Measurements from ENCODE around the gene RHOG. TPM values are rescaled to one million over a fixed set of nuclear protein-coding genes. Genes with fewer than 3 reads are reported as not detected.
"Not testable (repeated sequence)": the region's sequence is repeated elsewhere in the genome, so short reads cannot be mapped to it uniquely, and the experiment has no call there.

The RHOG gene
- total and polyA plus RNA-seq, 9 donors, result 23.3 to 49.2 (median 39.6) TPM

- peaks cover 5% of the 10 kb centered on the region for H3K4me1 ChIP-seq (ENCODE audit: insufficient read depth)
- H3K27me3 ChIP-seq, result no peaks in the 10 kb centered on the region
- TF ChIP-seq POLR2A (IDR thresholded peaks at IDR 0.05), result no peak
- TF ChIP-seq, protein P1, sequence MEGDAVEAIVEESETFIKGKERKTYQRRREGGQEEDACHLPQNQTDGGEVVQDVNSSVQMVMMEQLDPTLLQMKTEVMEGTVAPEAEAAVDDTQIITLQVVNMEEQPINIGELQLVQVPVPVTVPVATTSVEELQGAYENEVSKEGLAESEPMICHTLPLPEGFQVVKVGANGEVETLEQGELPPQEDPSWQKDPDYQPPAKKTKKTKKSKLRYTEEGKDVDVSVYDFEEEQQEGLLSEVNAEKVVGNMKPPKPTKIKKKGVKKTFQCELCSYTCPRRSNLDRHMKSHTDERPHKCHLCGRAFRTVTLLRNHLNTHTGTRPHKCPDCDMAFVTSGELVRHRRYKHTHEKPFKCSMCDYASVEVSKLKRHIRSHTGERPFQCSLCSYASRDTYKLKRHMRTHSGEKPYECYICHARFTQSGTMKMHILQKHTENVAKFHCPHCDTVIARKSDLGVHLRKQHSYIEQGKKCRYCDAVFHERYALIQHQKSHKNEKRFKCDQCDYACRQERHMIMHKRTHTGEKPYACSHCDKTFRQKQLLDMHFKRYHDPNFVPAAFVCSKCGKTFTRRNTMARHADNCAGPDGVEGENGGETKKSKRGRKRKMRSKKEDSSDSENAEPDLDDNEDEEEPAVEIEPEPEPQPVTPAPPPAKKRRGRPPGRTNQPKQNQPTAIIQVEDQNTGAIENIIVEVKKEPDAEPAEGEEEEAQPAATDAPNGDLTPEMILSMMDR (IDR thresholded peaks at IDR 0.05), result no peak
- no peak for TF ChIP-seq EP300 (IDR thresholded peaks at IDR 0.05)
- WGBS, 3 donors, result 0 to 1% (median 0%) methylated on average over 24 to 26 of the region's 26 CpGs
- intact Hi-C loops (cut with DNase I), result loop anchor here in 3 of 4 donors (5.0 to 10.0 kb wide), 3 partner anchors 40 to 48 kb away; partner anchors contain the start of gene RHOG (in 2 of the 3)
- H3K4me3 ChIP-seq, result peak overlapping the region; percentile 99
- peak overlapping the region; percentile 91 to 93 for H3K27ac ChIP-seq
- H3K9me3 ChIP-seq, result no peaks in the 10 kb centered on the region
- DNase-seq, result no peak
- H3K36me3 ChIP-seq, result no peaks in the 10 kb centered on the region
Measured at GRCh38 chr11:3796801-3797328, 43.9 kb downstream of the RHOG start.

GRCh38 chr11:3796346-3796745, 44.4 kb downstream of the RHOG start:
- TF ChIP-seq, protein P1 (IDR thresholded peaks at IDR 0.05), result no peak
- TF ChIP-seq EP300 (IDR thresholded peaks at IDR 0.05), result no peak
- TF ChIP-seq POLR2A (IDR thresholded peaks at IDR 0.05), result no peak
- Histone ChIP-seq H3K36me3 (no peaks in the 10 kb centered on the region), H3K27ac (peak overlapping the region; percentile 91 to 93), H3K9me3 (no peaks in the 10 kb centered on the region), H3K27me3 (no peaks in the 10 kb centered on the region), H3K4me3 (peak overlapping the region; percentile 99), H3K4me1 (ENCODE audit: insufficient read depth) (peaks cover 5% of the 10 kb centered on the region)
- DNase-seq, result no peak
- WGBS, 3 donors, result 2 to 11% (median 2%) methylated on average over 14 of the region's 14 CpGs
- intact Hi-C loops (cut with DNase I), result loop anchor here in 3 of 4 donors (5.0 to 10.0 kb wide), 3 partner anchors 41 to 48 kb away; partner anchors contain the start of gene RHOG (in 2 of the 3)

DNA sequence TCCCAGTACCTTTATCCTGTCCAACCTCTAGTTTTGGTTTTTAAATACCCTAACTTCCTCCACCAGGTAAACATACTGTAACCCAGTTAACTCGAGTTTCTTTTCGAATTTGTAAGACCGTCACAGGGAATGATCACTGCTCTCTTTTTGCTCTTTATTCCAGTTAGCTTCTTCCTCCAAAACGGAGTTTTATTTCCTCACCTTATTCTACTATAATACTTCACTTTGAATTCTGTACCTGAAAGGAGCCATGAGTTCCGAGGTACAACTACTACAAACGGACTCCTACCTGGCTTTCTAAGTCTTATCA, 44.8 kb downstream of the RHOG start:
- 20 to 38% (median 20%) methylated on average over 6 of the region's 6 CpGs for WGBS, 3 donors
- TF ChIP-seq EP300 (IDR thresholded peaks at IDR 0.05) (no peak), POLR2A (IDR thresholded peaks at IDR 0.05) (no peak)
- TF ChIP-seq, protein P1 (IDR thresholded peaks at IDR 0.05), result no peak
- H3K27ac ChIP-seq, result peak overlapping the region in 1 of 2 donors; percentile 93
- DNase-seq, result no peak
- no peaks in the 10 kb centered on the region for H3K9me3 ChIP-seq
- H3K4me3 ChIP-seq, result peak overlapping the region; percentile 99
- H3K4me1 ChIP-seq (ENCODE audit: insufficient read depth), result peaks cover 5% of the 10 kb centered on the region
- no peaks in the 10 kb centered on the region for H3K36me3 ChIP-seq
- intact Hi-C loops (cut with DNase I), result loop anchor here in 3 of 4 donors (5.0 to 10.0 kb wide), 3 partner anchors 41 to 49 kb away; partner anchors contain the start of gene RHOG (in 2 of the 3)
- H3K27me3 ChIP-seq, result no peaks in the 10 kb centered on the region

DNA sequence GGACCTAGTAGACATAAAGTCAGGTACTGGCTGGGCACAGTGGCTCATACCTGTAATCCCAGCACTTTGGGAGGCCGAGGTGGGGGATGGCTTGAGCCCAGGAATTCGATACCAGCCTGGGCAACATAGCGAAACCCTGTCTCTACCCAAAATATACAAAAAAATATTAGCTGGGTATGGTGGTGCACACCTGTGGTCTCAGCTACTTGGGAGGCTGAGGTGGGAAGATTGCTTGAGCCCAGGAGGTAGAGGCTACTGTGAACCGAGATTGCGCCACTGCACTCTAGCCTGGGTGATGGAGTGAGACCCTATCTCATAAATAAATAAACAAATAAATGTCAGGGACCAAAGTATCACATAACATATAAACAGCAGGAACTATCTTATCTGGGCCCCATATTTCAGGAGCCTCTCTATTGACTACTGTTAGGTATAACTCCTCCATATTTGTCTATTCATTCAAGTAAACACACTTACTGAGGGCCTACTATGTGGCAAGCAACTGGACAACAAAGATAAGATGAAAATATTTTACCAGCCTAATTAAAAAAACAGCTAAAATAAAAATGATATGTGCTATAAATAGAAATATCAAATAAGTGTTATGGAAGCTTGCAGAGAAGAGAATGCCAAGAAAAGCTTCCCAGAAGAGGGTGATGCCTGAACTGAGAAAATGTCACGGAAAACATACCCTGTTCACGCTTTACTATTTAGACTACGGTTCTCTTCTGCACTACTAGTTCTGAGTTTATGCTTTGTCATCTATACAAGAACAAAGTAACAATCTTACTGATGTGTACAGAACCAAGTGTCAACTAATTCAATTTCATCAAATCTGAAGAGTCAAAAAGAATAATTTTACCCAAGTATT, 45.4 kb downstream of the RHOG start:
- H3K27me3 ChIP-seq, result no peaks in the 10 kb centered on the region
- H3K9me3 ChIP-seq, result no peaks in the 10 kb centered on the region
- peak overlapping the region; percentile 99 for H3K4me3 ChIP-seq
- H3K36me3 ChIP-seq, result no peaks in the 10 kb centered on the region
- 70 to 78% (median 72%) methylated on average over 8 of the region's 8 CpGs for WGBS, 3 donors
- intact Hi-C loops (cut with DNase I), result loop anchor here in 3 of 4 donors (5.0 to 10.0 kb wide), 3 partner anchors 42 to 49 kb away; partner anchors contain the start of gene RHOG (in 2 of the 3)
- H3K4me1 ChIP-seq (ENCODE audit: insufficient read depth), result peaks cover 5% of the 10 kb centered on the region
- DNase-seq, result no peak
- no peak overlapping the region for H3K27ac ChIP-seq
- TF ChIP-seq EP300 (IDR thresholded peaks at IDR 0.05) (no peak), POLR2A (IDR thresholded peaks at IDR 0.05) (no peak)
- TF ChIP-seq, protein P1 (IDR thresholded peaks at IDR 0.05), result no peak

DNA sequence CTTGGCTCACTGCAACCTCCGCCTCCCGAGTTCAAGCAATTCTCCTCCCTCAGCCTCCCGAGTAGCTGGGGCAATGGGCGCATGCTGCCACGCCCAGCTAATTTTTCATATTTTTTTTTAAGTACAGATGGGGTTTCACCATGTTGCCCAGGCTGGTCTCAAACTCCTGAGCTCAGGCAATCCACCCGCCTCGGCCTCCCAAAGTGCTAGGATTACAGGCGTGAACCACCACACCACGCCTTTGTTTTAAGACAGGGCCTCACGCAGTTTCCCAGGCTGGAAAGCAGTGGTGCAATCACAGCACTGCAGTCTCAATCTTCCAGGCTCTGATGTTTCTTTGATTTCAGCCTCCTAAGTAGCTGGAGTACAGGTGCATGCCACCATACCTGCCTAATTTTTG, 46.4 kb downstream of the RHOG start:
- H3K4me3 ChIP-seq; H3K36me3 ChIP-seq; H3K27me3 ChIP-seq; H3K9me3 ChIP-seq; H3K27ac ChIP-seq; DNase-seq; H3K4me1 ChIP-seq (ENCODE audit: insufficient read depth): not testable (repeated sequence)
- intact Hi-C loops (cut with DNase I), result loop anchor here in 1 of 4 donors (10.0 kb wide), 1 partner anchor 50 kb away; the partner anchor contains the start of gene RHOG
- WGBS, 3 donors, result 95 to 98% (median 96%) methylated on average over 10 of the region's 10 CpGs
